Measurements from ENCODE around the gene RIMS1.

- no peak for TF ChIP-seq CTCF (IDR thresholded peaks at IDR 0.05)
- TF ChIP-seq POLR2AphosphoS5 (IDR thresholded peaks at IDR 0.05; ENCODE audit: insufficient read depth in 1 of 2, low read depth in 1 of 2): no peak
Observed at GRCh38 chr6:72403413-72403812, 517.1 kb downstream of the RIMS1 start.
